Panc1 (cell line): Measurements from ENCODE around the gene UAP1L1. TPM values are rescaled to one million over a fixed set of nuclear protein-coding genes. Genes with fewer than 3 reads are reported as not detected.

Source experiments
- ATAC-seq: fragments of 200-7000 bp; cut with Tn5 transposase; 2 replicates; pipeline ENCODE4 v1.9.1; 2020; ENCODE audit warnings: mild to moderate bottlenecking, moderate library complexity
- BruUV-seq: library from RNA; stranded (reverse); fragments of 400-500 nt; replicated peaks from 2 replicates; lab custom pipeline; 2021; lab: Mats Ljungman, UMichigan
- CTCF ChIA-PET: fragments of 300-600 bp; sonication (Branson Sonifier 250); formaldehyde crosslinking; loops from one replicate; lab custom pipeline; 2022; ENCODE audit warnings: antibody characterized with exemption; lab: Charles Lee
- POLR2A ChIA-PET: fragments of 300-600 bp; sonication (Branson Sonifier 250); formaldehyde crosslinking; loops from one replicate; lab custom pipeline; 2022; ENCODE audit warnings: antibody characterized with exemption; lab: Charles Lee
- DNase-seq: peaks from one replicate; pipeline ENCODE4 v3.0.0-alpha.2; 2010; ENCODE audit warnings: low read depth, low spot score
- H3K27ac ChIP-seq: 2 replicates; pipeline ENCODE4 v1.5.1; 2011; ENCODE audit warnings: mild to moderate bottlenecking, low read length, inconsistent platforms
- H3K27me3 ChIP-seq: fragments of 200-500 bp; sonication (Bioruptor generic); 2 replicates; pipeline ENCODE4 v1.6.0; 2014; ENCODE audit warnings: low read length, inconsistent platforms; ENCODE audit not compliant: control insufficient read depth, insufficient read depth
- H3K36me3 ChIP-seq: fragments of 200-500 bp; sonication (Bioruptor generic); 2 replicates; pipeline ENCODE4 v1.5.1; 2014; ENCODE audit warnings: inconsistent platforms, mild to moderate bottlenecking, low read length, moderate library complexity; ENCODE audit not compliant: control insufficient read depth, insufficient read depth
- H3K4me1 ChIP-seq: 2 replicates; pipeline ENCODE4 v1.5.1; 2011; ENCODE audit warnings: inconsistent platforms, mild to moderate bottlenecking, low read length, moderate library complexity; ENCODE audit not compliant: control insufficient read depth, insufficient read depth
- H3K4me3 ChIP-seq, 2 experiments: 2 replicates each; pipeline ENCODE4 v1.5.1; 2011 to 2012; ENCODE audit warnings: low read depth in 2 of 2, low read length in 2 of 2, mild to moderate bottlenecking in 2 of 2, inconsistent platforms in 1 of 2, moderate library complexity in 1 of 2
- H3K9me3 ChIP-seq: fragments of 200-500 bp; sonication (Bioruptor generic); 2 replicates; pipeline ENCODE4 v1.5.1; 2014; ENCODE audit warnings: low read depth, mild to moderate bottlenecking, inconsistent platforms, low read length, moderate library complexity; ENCODE audit not compliant: control insufficient read depth, insufficient read depth
- POLR2AphosphoS5 ChIP-seq: IDR thresholded peaks from 2 replicates; pipeline ENCODE4 v1.6.1; 2012; ENCODE audit warnings: mild to moderate bottlenecking, low read depth, low read length, moderate library complexity
- SIN3A ChIP-seq: IDR thresholded peaks from 2 replicates; pipeline ENCODE4 v1.6.1; 2012; ENCODE audit warnings: low read depth, mild to moderate bottlenecking, low read length, moderate library complexity, borderline replicate concordance; ENCODE audit not compliant: insufficient read depth
- TCF7L2 ChIP-seq: IDR thresholded peaks from 2 replicates; pipeline ENCODE4 v1.6.1; 2011; ENCODE audit warnings: mild to moderate bottlenecking, low read depth, low read length, inconsistent platforms
- in situ Hi-C: cut with HindIII; loops from 2 replicates; pipeline ENCODE4 v1.10.0; 2016; ENCODE audit warnings: low sequenced_read_pairs, low pct_unique_long_range_greater_than_20kb
- intact Hi-C: fragments of 100-400 bp; cut with micrococcal nuclease; formaldehyde crosslinking; loops from one replicate; pipeline ENCODE4 v1.10.0; 2022; ENCODE audit not compliant: unreplicated experiment
- total RNA-seq: library from RNA; stranded (reverse); gene quantifications from one replicate; pipeline ENCODE4 v1.2.1, GENCODE V29; 2021; ENCODE audit not compliant: unreplicated experiment
- TF ChIP-seq, protein P1 (sequence below), 2 experiments: IDR thresholded peaks; 2 replicates each; pipeline ENCODE4 v1.6.1; 2011 to 2012; ENCODE audit warnings: low read depth in 2 of 2, control low read depth in 1 of 2, low read length in 1 of 2, mild to moderate bottlenecking in 1 of 2, moderate library complexity in 1 of 2; ENCODE audit not compliant: insufficient read depth in 1 of 2
- TF ChIP-seq, protein P2 (sequence below): fragments of 450-650 bp; IDR thresholded peaks from 2 replicates; pipeline ENCODE4 v1.5.1; 2017; ENCODE audit warnings: mild to moderate bottlenecking

UAP1L1 gene
- total RNA-seq, 1 experiment from 2014 or later, result 23.1 TPM

DNA sequence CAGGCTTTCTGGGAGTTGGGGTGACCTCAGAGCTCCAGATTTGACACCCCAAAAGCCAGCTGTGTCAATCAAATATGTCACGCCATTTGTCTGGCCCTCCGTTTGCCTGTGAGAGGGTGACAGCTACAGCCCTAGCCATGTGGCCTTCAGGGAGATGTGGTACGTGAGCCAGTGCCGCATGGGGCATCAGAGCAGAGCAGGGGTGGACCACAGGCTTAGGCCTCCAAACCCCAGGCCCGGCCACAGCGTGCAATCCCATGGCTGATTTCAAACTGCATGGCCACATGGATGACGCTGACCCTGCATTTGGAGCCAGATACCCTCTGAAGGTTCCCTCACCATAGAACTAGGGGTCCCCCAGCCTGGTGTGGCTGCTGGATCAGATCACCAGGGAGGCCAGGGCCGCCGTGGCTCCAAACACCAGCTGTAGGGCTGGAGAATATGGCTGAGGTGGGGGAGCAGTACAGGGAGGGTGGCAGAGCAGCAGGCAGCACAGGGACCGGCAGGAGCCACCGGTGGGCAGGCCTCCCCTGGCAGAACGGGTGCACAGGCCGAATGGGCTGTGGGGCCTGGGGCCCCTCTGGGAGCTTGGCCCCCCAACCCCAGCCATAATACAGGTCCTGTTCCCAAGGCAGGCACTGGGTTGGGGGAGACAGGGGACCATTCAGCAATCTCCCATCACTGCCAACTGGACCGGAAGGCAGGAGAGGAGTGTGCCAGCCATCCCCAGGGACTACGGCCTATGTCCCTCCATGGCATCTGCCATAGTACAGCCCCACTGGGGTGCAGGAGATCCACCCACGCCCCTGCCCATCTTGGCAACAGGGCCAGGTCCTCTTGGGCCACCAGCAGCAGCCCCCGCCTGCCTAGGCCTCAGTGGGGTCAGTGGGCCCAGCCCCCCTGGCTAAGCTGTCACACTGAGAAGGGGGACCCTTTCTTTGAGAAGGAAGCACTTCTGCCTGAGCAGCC, 8.5 kb upstream of the UAP1L1 start:
- Histone ChIP-seq H3K27me3 (no peaks in the 10 kb centered on the region), H3K9me3 (no peaks in the 10 kb centered on the region), H3K4me3 (peak overlapping the region; percentile 34 to 53), H3K36me3 (no peaks in the 10 kb centered on the region; the same call in 1 of the 2 replicates), H3K4me1 (peaks cover 2% of the 10 kb centered on the region; the same call in 1 of the 2 replicates), H3K27ac (no peak overlapping the region)
- POLR2A ChIA-PET, result no interaction called here
- TF ChIP-seq POLR2AphosphoS5, result no peak
- no peak for TF ChIP-seq TCF7L2
- TF ChIP-seq, protein P1, sequence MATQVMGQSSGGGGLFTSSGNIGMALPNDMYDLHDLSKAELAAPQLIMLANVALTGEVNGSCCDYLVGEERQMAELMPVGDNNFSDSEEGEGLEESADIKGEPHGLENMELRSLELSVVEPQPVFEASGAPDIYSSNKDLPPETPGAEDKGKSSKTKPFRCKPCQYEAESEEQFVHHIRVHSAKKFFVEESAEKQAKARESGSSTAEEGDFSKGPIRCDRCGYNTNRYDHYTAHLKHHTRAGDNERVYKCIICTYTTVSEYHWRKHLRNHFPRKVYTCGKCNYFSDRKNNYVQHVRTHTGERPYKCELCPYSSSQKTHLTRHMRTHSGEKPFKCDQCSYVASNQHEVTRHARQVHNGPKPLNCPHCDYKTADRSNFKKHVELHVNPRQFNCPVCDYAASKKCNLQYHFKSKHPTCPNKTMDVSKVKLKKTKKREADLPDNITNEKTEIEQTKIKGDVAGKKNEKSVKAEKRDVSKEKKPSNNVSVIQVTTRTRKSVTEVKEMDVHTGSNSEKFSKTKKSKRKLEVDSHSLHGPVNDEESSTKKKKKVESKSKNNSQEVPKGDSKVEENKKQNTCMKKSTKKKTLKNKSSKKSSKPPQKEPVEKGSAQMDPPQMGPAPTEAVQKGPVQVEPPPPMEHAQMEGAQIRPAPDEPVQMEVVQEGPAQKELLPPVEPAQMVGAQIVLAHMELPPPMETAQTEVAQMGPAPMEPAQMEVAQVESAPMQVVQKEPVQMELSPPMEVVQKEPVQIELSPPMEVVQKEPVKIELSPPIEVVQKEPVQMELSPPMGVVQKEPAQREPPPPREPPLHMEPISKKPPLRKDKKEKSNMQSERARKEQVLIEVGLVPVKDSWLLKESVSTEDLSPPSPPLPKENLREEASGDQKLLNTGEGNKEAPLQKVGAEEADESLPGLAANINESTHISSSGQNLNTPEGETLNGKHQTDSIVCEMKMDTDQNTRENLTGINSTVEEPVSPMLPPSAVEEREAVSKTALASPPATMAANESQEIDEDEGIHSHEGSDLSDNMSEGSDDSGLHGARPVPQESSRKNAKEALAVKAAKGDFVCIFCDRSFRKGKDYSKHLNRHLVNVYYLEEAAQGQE (IDR thresholded peaks at IDR 0.05; ENCODE audit: insufficient read depth in 1 of 2, low read depth in 2 of 2, low read length in 1 of 2), result no peak
- TF ChIP-seq, protein P2, sequence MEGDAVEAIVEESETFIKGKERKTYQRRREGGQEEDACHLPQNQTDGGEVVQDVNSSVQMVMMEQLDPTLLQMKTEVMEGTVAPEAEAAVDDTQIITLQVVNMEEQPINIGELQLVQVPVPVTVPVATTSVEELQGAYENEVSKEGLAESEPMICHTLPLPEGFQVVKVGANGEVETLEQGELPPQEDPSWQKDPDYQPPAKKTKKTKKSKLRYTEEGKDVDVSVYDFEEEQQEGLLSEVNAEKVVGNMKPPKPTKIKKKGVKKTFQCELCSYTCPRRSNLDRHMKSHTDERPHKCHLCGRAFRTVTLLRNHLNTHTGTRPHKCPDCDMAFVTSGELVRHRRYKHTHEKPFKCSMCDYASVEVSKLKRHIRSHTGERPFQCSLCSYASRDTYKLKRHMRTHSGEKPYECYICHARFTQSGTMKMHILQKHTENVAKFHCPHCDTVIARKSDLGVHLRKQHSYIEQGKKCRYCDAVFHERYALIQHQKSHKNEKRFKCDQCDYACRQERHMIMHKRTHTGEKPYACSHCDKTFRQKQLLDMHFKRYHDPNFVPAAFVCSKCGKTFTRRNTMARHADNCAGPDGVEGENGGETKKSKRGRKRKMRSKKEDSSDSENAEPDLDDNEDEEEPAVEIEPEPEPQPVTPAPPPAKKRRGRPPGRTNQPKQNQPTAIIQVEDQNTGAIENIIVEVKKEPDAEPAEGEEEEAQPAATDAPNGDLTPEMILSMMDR, result no peak
- intact Hi-C loops, result no loop called here
- CTCF ChIA-PET, result interaction anchor here (1.0 to 1.5 kb wide), 7 partner anchors 8 to 121 kb away, joined by 3 to 9 read pairs (median 4); partner anchors contain the start of genes MAN1B1, NPDC1 and UAP1L1
- no TSS peak for BruUV-seq
- DNase-seq, result no peak
- no peak for ATAC-seq
- in situ Hi-C loops, result no loop called here

DNA sequence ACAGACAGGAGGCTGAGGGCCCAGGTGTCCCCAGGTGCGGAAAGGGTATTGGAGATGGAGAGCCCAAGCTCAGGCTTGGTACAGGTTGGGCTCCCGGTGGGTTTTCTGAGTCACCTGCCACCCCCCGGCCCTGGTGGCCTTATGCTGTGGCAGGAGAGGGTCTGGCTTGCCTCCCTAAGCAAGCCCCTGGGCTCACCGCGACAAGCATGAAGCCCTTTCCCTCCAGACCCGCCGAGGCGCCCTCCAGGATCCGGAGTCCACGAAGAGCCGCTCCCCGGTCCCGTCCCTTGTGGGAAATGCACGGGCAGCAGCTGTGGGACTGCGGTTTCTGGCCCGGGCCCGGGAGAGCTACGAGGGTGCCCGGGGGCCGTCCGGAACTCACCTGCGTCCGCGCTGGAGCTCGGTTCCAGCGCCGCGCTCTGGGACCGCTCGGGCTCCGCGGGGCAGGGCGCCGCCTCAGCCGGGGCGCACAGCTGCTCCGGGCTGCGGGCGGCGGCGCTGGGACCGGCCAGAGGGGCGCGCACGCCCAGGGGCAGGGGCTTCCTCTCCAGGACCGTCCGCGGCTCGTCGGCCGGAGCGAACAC, 7.7 kb upstream of the UAP1L1 start:
- no TSS peak for BruUV-seq
- DNase-seq (no peak), ATAC-seq (no peak)
- no peak for TF ChIP-seq POLR2AphosphoS5
- no peak for TF ChIP-seq TCF7L2
- TF ChIP-seq, protein P2, result no peak
- TF ChIP-seq SIN3A, result no peak
- TF ChIP-seq, protein P1 (IDR thresholded peaks at IDR 0.05; ENCODE audit: insufficient read depth in 1 of 2, low read depth in 2 of 2, low read length in 1 of 2), result no peak
- peaks cover 2% of the 10 kb centered on the region; the same call in 1 of the 2 replicates for H3K4me1 ChIP-seq
- H3K27ac ChIP-seq, result no peak overlapping the region
- H3K9me3 ChIP-seq, result no peaks in the 10 kb centered on the region
- peak overlapping the region; percentile 34 to 53 for H3K4me3 ChIP-seq
- in situ Hi-C loops, result no loop called here
- ChIA-PET CTCF (interaction anchor here (1.2 kb wide), 1 partner anchor 34 kb away, joined by 4 read pairs; no protein-coding TSS in a partner anchor), POLR2A (no interaction called here)
- intact Hi-C loops, result no loop called here
- H3K36me3 ChIP-seq, result no peaks in the 10 kb centered on the region; the same call in 1 of the 2 replicates
- no peaks in the 10 kb centered on the region for H3K27me3 ChIP-seq
